NCI-H1930 (cell line): ENCODE results near the gene FAM174C.

ENCODE experiments used
- DNase-seq, 2 experiments: peaks; one replicate each; lab custom pipeline; 2025; lab: John Stamatoyannopoulos, UW

FAM174C gene

DNA sequence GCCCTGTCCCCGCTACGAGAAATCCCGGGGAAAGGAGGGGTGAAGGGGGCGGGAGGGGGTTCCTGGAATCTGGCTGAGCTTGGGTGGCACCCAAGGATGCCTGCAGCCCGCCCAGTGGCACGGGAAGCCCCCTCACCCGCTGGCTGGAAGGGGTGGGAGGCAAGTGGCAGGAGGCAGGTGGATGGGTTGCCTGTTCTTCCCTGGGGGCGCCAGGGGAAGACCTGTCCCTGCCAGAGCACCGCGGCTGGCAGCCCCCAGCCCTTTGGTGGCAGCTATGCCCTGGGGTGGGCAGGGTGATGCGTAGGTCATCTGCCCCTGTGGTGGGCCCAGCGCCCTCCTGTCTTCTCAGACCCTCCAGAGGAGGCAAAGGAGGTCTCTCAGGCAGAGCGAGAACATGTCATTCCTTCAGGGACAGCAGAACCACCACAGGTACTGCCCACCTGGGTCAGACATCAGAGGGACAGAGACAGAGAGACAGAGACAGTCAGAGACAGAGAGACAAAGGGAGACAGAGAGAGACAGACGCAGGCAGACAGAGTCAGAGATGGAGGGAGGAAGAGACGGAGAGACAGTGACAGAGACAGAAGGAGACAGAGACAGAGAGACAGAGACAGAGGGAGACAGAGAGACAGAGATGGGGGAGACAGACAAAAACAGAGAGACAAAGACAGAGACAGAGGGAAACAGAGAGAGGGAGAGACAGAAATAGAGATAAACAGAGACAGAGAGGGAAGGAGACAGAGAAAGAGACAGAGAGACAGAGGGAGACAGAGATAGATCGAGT, 47.1 kb downstream of the FAM174C start:
- DNase-seq, result no peak

DNA sequence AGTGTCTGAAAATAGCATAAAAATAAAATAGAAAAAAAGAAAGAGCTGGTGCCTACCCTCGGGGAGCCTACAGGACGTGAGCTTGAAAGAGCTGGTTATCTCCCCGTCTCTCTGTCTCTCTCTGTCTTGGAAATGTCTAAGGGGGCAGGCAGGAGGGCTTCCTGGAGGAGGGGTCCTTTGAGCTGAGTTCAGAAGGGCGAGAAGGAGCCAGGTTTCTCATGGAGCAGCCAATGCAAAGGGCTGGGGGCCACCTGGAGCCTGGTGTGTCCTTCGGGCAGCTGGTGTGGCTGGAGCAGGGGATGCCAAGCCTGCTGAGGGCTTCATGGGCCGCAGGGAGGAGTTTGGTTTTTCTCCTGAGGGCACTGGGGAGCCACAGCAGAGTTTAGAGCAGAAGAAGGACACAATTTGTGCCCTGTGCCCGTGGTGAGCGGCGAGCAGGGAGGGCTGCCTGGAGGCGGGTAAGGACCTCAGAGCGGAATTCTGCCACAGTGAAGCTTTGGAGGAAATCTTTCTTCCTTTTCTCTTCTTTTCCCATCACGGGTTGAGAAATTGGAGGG, 49.0 kb downstream of the FAM174C start:
- no peak for DNase-seq

DNA sequence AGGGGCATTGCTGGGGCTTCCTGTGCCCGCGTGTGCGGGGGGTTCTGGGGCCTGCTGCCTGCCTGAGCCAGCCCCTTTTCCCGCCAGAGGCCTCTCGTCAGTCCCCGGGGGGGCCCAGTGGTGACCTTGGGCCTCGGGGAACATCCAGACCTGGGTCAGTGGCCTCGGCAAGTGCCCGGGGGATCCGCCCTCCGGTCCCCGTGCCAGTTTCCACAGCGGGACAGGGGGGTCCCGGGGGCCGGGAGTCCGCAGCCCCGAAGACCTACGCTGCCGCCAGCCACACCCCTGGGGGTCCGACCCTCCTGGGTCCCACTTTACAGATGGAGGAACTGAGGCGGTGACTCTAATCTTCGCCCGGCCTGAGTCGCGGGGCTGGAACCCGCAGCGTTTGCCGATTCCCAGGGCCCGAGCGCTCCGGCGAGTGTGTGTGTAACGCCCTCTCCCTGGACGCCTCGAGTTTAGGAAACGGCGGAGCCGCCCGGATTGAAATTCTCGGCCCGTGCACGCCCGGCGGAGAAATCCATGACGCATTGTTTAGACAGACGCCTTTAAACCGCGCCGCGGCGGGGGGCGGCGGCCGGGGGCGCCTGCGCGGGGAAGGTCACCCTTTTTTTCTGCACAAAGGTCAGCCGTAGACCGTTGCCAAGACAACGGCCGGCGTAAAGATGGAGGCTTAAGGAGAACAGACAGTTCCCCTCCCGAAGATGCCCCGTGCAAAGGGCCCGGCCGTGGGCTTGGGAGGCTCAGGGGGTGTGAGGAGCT, 49.7 kb downstream of the FAM174C start:
- DNase-seq, result peak; percentile 27 to 37

DNA sequence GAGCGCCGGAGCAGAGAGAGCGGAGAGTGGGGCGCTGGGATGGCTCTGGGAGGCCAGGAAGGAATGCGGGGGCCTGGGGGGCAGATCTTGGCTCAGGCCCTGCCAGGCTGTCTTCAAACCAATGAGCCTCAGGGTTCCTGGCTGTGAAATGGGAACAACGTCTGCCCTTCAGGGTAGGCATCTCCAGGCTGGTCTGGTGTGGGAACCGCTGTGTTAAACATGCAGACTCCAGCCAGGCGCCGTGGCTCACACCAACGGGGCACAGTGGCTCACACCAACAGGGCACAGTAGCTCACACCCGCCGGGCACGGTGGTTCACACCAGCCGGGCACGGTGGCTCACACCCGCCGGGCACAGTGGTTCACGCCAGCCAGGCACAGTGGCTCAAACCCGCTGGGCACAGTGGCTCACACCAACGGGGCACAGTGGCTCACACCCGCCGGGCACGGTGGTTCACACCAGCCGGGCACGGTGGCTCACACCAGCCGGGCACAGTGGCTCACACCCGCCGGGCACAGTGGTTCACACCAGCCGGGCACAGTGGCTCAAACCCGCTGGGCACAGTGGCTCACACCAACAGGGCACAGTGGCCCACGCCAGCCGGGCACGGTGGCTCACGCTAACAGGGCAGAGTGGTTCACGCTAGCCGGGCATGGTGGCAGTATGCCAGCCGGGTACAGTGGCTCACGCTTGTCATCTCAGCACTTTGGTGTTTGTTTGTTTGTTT, 50.4 kb downstream of the FAM174C start:
- no peak for DNase-seq

DNA sequence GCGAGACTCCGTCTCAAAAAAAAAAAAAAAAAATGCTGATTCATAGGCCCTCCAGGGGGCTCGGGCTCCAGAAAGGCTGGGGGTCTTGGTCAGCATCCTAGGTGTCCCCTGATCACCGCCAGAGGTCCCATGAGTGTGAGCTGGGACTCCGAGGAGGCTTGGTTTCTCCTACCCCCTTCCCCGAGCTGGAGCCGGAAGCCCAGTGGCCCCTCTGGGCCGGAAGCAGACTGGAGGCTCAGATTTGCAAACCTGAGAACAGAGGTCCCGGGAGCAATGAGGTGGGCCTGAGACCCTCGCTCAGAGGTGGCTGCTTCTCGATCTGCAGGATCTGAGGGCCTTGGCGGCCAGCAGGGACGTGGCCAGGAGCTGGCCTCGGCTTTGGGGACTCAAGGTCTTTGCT, 51.8 kb downstream of the FAM174C start:
- no peak for DNase-seq
